Lung (tissue), 12 donors: ENCODE data around the gene CPLANE1. TPM values are rescaled to one million over a fixed set of nuclear protein-coding genes. Genes with fewer than 3 reads are reported as not detected.
A peak's percentile ranks its signal among the peaks of the same experiment; 100 is the strongest.

Source experiments
- ATAC-seq: fragments of 200-7000 bp; cut with Tn5 transposase; one replicate; pipeline ENCODE4 v1.9.1; 2020; ENCODE audit warnings: moderate number of reproducible peaks; ENCODE audit not compliant: insufficient read depth, low FRiP score
- DNase-seq, 3 donors: peaks; one replicate each; pipeline ENCODE4 v3.0.0-alpha.2; 2013 to 2017
- H3K27ac ChIP-seq, 2 donors: one replicate each; pipeline ENCODE4 v1.5.1; 2013; ENCODE audit warnings: mild to moderate bottlenecking in 2 of 2, moderate library complexity in 2 of 2, control low read depth in 1 of 2, inconsistent platforms in 1 of 2, low read depth in 1 of 2, low read length in 1 of 2
- H3K27me3 ChIP-seq, 3 donors: one replicate each; pipeline ENCODE4 v1.5.1; 2013; ENCODE audit warnings: low read length in 2 of 3; ENCODE audit not compliant: control insufficient read depth in 3 of 3, insufficient read depth in 3 of 3
- H3K36me3 ChIP-seq, 4 donors: one replicate each; pipeline ENCODE4 v1.5.1; 2013; ENCODE audit warnings: low read length in 4 of 4, mild to moderate bottlenecking in 1 of 4, moderate library complexity in 1 of 4; ENCODE audit not compliant: control insufficient read depth in 4 of 4, insufficient read depth in 4 of 4
- H3K4me1 ChIP-seq, 5 donors: one replicate each; pipeline ENCODE4 v1.5.1; 2013; ENCODE audit warnings: low read length in 5 of 5, mild to moderate bottlenecking in 2 of 5, moderate library complexity in 1 of 5; ENCODE audit not compliant: control insufficient read depth in 5 of 5, insufficient read depth in 5 of 5
- H3K4me3 ChIP-seq: one replicate; pipeline ENCODE4 v1.5.1; 2013; ENCODE audit warnings: mild to moderate bottlenecking, control low read depth, moderate library complexity
- H3K9ac ChIP-seq, 2 donors: one replicate each; pipeline ENCODE4 v1.5.1; 2013; ENCODE audit warnings: low read length in 2 of 2, control low read depth in 1 of 2; ENCODE audit not compliant: insufficient read depth in 1 of 2
- H3K9me3 ChIP-seq, 4 donors: one replicate each; pipeline ENCODE4 v1.5.1; 2013; ENCODE audit warnings: low read length in 3 of 4, mild to moderate bottlenecking in 1 of 4, moderate library complexity in 1 of 4; ENCODE audit not compliant: control insufficient read depth in 4 of 4, insufficient read depth in 3 of 4
- WGBS, 2 donors: extraction: QIAGEN DNeasy Blood & Tissue Kit; methylation state at CpG; one replicate each; pipeline ENCODE4 v1.1.7; 2013; 5-methylcytosine and 5-hydroxymethylcytosine counted together
- polyA plus RNA-seq, 2 donors: library from polyadenylated mRNA; stranded (reverse); fragments of 200-250 nt; gene quantifications; one replicate each; pipeline ENCODE4 v1.2.1, GENCODE V29; 2013
- total RNA-seq, 2 donors: library from RNA; depleted of rRNA in 1 of 2; stranded (reverse); fragments of >200 nt in 1 of 2; gene quantifications; one replicate each; pipeline ENCODE4 v1.2.1, GENCODE V29; 2014 to 2021
- TF ChIP-seq, protein P1 (sequence below): IDR thresholded peaks from 2 replicates; pipeline ENCODE4 v1.5.1; 2012; ENCODE audit warnings: mild to moderate bottlenecking; ENCODE audit errors: control extremely low read depth, extremely low read depth
- donor health status: control.
- donor health status: control.
- donor health status: Bipolar disorder and iron deficiency.
- donor health status: healthy.
- donor health status: DM: yes; HTN: yes; CAD: no.

The CPLANE1 gene
- total and polyA plus RNA-seq, 4 donors: 2.5 to 66.4 (median 12.5) TPM

DNA sequence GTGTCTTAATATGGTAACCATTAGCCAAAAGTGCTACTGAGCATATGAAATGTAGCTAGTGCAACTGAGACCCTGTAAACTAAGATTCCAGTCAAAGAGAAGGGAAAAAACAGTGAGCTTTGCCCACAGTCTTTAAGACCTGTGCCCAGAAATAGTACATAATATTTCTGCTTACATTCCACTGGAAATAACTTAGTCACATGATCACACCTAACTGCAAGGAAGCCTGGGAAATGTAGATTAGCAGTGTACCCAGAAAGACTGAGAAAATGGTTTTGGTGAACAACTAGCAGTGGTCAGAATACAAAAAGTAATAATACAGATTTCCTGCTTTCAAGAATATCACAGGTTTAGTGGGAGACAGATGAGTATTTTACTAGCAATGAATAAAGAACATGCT, 2.5 kb upstream of the CPLANE1 start:
- H3K4me1 ChIP-seq: peaks cover 0 to 11% (median under 1%) of the 10 kb centered on the region in 5 donors
- H3K4me3 ChIP-seq: no peak overlapping the region
- H3K27me3 ChIP-seq: no peaks in the 10 kb centered on the region
- peaks cover 0 to 4% (median 0%) of the 10 kb centered on the region in 4 donors for H3K36me3 ChIP-seq
- H3K9me3 ChIP-seq: no peaks in the 10 kb centered on the region
- H3K9ac ChIP-seq: no peak overlapping the region
- no peak overlapping the region for H3K27ac ChIP-seq
- DNase-seq (no peak), ATAC-seq (no peak)
- TF ChIP-seq, protein P1, sequence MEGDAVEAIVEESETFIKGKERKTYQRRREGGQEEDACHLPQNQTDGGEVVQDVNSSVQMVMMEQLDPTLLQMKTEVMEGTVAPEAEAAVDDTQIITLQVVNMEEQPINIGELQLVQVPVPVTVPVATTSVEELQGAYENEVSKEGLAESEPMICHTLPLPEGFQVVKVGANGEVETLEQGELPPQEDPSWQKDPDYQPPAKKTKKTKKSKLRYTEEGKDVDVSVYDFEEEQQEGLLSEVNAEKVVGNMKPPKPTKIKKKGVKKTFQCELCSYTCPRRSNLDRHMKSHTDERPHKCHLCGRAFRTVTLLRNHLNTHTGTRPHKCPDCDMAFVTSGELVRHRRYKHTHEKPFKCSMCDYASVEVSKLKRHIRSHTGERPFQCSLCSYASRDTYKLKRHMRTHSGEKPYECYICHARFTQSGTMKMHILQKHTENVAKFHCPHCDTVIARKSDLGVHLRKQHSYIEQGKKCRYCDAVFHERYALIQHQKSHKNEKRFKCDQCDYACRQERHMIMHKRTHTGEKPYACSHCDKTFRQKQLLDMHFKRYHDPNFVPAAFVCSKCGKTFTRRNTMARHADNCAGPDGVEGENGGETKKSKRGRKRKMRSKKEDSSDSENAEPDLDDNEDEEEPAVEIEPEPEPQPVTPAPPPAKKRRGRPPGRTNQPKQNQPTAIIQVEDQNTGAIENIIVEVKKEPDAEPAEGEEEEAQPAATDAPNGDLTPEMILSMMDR: no peak

DNA sequence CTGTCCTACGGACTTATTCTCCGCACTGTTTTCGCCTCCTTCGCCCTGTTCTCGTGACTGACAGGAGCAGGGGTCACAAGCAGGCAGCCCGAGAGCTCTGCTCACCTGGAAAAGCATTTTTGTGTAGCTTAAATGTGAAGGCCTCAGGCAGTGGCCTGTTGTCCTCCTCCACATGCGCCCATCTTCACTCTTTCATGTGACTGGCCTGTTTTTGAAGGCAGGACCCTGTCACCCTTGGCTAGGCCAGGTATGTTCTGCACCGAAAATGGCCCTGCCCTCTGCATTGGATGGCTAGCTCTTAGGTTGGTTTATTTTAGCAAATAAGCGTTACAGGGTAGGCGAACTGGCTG, 614 bp upstream of the CPLANE1 start:
- peak overlapping the region; percentile 96 for H3K4me3 ChIP-seq
- ATAC-seq (peak; percentile 5), DNase-seq (no peak)
- H3K9me3 ChIP-seq: no peaks in the 10 kb centered on the region
- no peaks in the 10 kb centered on the region for H3K27me3 ChIP-seq
- peak overlapping the region; percentile 91 to 97 for H3K27ac ChIP-seq
- TF ChIP-seq, protein P1: no peak
- peaks cover 0 to 11% (median 2%) of the 10 kb centered on the region in 5 donors for H3K4me1 ChIP-seq
- H3K9ac ChIP-seq: peak overlapping the region; percentile 80 to 95
- peaks cover 0 to 4% (median 0%) of the 10 kb centered on the region in 4 donors for H3K36me3 ChIP-seq
- WGBS, 2 donors: 71 to 72% methylated on average over 10 of the region's 10 CpGs

DNA sequence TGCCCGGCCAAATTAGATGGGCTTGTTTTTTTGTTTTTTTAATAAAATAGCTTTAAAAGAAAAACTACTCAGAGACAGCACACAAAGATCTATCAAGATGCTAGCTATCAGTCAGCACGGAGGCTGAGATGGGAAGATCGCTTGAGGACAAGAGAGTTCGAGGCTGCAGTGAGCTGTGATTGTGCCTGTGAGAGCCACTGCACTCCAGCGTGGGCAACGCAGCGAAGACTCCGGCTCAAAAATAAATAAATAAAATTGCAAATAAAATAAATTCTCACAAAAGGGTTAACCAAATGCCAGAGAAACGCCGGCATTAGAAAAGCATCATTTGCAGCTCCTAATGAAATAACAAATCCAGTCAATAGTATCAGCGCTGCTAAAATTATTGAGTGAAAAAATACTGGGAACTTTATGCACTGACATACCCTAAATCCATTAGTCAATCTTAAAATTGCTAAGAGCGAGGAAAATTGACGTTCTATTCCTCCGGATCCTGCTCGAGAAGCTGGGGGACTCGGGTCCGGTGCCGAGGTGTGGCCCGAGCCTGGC, 681 bp downstream of the CPLANE1 start:
- peak in 2 of 3 donors; percentile 19 to 20 for DNase-seq
- WGBS, 2 donors: 7 to 9% methylated on average over 19 of the region's 19 CpGs
- H3K9me3 ChIP-seq: no peaks in the 10 kb centered on the region
- peaks cover 0 to 11% (median 2%) of the 10 kb centered on the region in 5 donors for H3K4me1 ChIP-seq
- peaks cover 0 to 4% (median 0%) of the 10 kb centered on the region in 4 donors for H3K36me3 ChIP-seq
- TF ChIP-seq, protein P1: no peak
- H3K27ac ChIP-seq: peak overlapping the region; percentile 91 to 97
- peak overlapping the region; percentile 89 to 95 for H3K9ac ChIP-seq
- H3K4me3 ChIP-seq: peak overlapping the region; percentile 96
- no peak for ATAC-seq
- no peaks in the 10 kb centered on the region for H3K27me3 ChIP-seq

DNA sequence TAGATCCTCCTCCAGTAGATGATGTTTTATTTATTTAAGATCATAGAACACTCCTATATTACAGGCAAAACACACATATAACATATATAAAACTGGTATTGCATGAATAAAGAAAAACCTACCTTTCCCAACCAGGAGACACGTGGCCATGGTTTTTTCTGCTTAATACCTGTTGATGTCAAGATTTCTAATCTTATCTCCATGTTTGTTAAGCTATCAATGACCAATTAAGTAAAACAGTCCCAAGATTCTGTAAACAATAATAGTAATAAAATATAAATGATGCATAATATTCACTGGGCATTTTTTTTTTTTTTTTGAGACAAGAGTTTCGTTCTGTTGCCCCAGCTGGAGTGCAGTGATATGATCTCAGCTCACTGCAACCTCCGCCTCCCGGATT, 1.7 kb downstream of the CPLANE1 start:
- ATAC-seq: no peak
- H3K9ac ChIP-seq: no peak overlapping the region
- TF ChIP-seq, protein P1: no peak

More for the DNA sequence above, 1.7 kb downstream of the CPLANE1 start:
- DNase-seq: no peak
- Histone ChIP-seq H3K36me3 (peaks cover 0 to 6% (median 3%) of the 10 kb centered on the region in 4 donors), H3K27ac (no peak overlapping the region), H3K9me3 (no peaks in the 10 kb centered on the region), H3K27me3 (no peaks in the 10 kb centered on the region), H3K4me1 (peaks cover 0 to 11% (median 2%) of the 10 kb centered on the region in 5 donors), H3K4me3 (no peak overlapping the region)
- WGBS, 2 donors: 86 to 87% methylated on average over 4 of the region's 4 CpGs
